ENCODE measurements around the gene HNF4A.

GRCh38 chr20:44411020-44411756, 55.7 kb downstream of the HNF4A start:
- TF ChIP-seq RCOR1 (IDR thresholded peaks at IDR 0.05; ENCODE audit: insufficient replicate concordance, low read length) (no peak), MXI1 (IDR thresholded peaks at IDR 0.05; ENCODE audit: borderline replicate concordance, low read depth, low read length) (no peak), CTCF (conservative IDR thresholded peaks at IDR 0.05; ENCODE audit: low read depth, low read length) (no peak), FOS (IDR thresholded peaks at IDR 0.05; ENCODE audit: low read depth, low read length) (no peak), ELK1 (IDR thresholded peaks at IDR 0.05; ENCODE audit: borderline replicate concordance, low read depth, low read length) (no peak)
